Adrenal gland (tissue), 5 donors: ENCODE measurements around the gene LIG4.

Experiments used
- POLR2A ChIP-seq, 2 donors: fragments of 450-650 bp; IDR thresholded peaks; one replicate each; pipeline ENCODE4 v1.6.1; 2017; ENCODE audit warnings: antibody characterized with exemption in 2 of 2, mild to moderate bottlenecking in 2 of 2, moderate library complexity in 1 of 2
- TF ChIP-seq, protein P1 (sequence below), 6 experiments: fragments of 450-650 bp in 4 of 6; fragments of 200-600 bp in 2 of 6; sonication (generic) in 1 of 6; IDR thresholded peaks; 1 replicate in 5 of 6; 2 replicates in 1 of 6; pipeline versions ENCODE4 v1.5.1 to v1.8.0; 2016 to 2021; ENCODE audit warnings: antibody characterized with exemption in 6 of 6, mild to moderate bottlenecking in 2 of 6, moderate library complexity in 1 of 6
- donor health status: DM: no; HTN: no; CAD: no.

DNA sequence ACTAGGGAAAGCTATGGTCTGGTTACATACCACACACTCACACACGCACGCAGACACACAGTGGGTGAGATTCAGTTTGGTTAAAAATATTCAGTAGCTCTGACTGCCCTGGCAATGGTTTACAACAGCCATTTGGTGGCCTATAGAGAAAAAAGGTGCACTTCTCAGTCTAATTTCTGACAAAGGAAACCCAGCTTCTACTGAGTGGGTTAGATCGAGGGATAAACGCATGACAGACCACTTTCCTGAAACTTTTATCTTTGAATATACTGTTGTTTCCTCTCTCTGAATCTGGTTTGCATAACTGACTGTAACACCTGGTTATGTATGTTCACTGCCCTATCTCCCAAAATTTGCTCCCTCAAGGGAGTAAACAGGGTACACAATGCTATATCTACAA is 2.5 kb downstream of the LIG4 start:
- TF ChIP-seq, protein P1, sequence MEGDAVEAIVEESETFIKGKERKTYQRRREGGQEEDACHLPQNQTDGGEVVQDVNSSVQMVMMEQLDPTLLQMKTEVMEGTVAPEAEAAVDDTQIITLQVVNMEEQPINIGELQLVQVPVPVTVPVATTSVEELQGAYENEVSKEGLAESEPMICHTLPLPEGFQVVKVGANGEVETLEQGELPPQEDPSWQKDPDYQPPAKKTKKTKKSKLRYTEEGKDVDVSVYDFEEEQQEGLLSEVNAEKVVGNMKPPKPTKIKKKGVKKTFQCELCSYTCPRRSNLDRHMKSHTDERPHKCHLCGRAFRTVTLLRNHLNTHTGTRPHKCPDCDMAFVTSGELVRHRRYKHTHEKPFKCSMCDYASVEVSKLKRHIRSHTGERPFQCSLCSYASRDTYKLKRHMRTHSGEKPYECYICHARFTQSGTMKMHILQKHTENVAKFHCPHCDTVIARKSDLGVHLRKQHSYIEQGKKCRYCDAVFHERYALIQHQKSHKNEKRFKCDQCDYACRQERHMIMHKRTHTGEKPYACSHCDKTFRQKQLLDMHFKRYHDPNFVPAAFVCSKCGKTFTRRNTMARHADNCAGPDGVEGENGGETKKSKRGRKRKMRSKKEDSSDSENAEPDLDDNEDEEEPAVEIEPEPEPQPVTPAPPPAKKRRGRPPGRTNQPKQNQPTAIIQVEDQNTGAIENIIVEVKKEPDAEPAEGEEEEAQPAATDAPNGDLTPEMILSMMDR (IDR thresholded peaks at IDR 0.05): no peak
- no peak for TF ChIP-seq POLR2A (IDR thresholded peaks at IDR 0.05)
